HG03175 (cell line): Measurements from ENCODE around the gene SCLT1.
A peak's percentile ranks its signal among the peaks of the same experiment; 100 is the strongest.
"Not testable (repeated sequence)": the region's sequence is repeated elsewhere in the genome, so short reads cannot be mapped to it uniquely, and the experiment has no call there.

ENCODE experiments used
- ATAC-seq: cut with Tn5 transposase; IDR thresholded peaks from one replicate; pipeline ENCODE4 v1.9.1; 2021; ENCODE audit warnings: mild to moderate bottlenecking, moderate library complexity; ENCODE audit not compliant: unreplicated experiment

Gene SCLT1

DNA sequence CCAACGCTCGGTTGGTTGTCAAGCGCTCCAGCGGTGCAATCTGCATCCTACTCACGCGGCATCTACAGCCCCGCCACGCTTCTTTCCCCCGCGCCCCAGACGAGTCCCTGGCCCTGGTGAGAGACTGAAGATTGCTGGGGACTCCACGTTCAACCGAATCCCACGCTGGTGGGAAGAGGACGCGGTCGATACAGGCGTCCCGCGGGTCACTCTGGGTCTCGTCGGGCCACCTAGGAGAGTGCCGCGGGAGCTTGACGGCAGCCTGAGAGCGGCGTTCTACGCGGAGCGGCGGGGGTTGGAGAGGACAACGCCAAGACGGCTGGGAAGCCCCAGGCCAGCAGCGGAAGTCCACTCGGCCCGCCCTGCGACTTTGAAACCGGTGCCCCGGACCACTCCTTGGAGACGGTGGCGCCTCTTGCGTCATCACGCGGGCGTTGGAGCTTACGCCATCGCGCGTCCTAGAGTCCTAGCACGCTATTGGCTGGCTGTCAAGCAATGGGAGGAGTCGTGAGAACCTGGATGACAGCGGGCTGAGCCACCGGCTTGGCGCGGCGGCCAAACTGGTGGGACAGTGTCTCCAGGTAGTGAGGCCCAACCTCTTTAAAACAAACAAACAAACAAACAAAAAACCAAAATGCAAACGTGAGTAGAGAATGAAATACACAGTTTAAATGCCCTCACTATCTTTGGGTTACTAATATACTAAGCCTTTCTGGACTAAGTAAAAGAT, at the start of gene SCLT1:
Gene SCLT1, minus strand, starts transcription at position 349 of the 730 bp plus-strand sequence. CDS start 436 bp downstream, outside the sequence.
- peak; percentile 94 for ATAC-seq

DNA sequence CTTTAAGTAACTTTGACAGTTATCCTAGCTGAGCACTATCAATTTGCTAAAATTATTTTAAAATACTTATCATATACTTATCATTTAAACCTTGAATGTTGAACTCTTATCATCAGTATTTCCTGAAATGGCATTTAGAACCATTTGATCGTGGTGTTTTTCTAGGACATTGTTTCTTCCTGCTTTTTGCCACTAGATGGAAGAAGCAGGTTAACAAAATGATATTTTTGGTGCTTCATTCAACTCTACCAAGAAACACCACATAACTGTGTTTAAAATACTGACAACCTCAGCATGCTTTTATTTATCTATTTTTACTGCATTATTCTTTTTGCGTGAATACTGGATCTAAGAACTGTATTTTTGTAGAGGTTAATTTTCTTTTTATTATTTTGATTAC, 47.2 kb upstream of the SCLT1 start:
- no peak for ATAC-seq

DNA sequence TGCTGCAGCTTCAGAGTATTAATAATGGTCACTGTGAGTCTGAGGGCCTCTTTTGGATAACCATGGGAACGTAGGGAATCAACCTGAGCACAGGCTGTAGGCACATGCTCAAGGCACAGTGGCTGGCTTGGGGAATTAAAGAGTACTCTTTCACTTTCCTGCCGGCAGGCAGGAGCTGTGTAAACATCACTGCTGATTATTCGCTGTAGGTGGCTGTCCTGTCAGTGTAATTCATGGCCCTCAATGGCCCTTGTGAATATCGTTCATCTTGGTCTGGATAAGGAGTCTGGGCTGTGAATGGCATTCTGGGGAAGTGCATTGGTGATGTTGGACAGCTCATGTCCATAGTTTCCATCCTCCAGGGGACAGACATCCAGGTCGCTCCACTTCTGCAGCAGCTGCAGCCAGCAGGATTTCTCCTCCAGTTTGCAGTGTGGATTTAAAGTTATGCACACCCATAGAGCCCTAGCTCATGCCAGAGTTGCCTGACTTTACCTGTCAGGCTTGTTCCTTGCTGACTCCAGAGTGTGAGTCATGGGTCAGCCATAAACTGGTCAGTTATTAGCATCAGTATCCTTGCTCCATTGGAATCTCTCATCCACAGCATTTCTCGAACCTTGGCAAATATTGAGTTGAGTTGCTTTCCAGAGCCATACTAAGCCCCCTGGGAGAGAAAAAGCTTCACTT, 45.6 kb upstream of the SCLT1 start:
- ATAC-seq, result no peak

DNA sequence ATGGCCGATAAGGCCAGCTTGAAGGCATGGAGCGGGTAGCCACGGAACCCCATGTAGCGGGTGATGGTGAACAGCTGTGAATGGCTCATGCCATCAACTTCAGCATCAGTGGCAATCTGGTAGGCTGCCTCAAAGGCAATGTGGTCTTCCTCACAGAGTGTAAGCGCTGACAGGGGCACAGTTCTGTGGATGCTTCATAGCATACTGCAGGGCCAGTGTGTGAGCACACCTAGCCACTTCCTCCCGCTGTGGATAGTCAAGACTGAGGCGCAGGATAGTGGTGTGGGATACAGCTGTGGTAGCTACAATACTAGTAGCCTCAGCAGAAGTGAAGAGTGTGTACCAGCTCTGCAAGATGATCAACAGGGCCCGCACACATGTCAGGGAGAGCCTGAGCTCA, 43.1 kb upstream of the SCLT1 start:
- no peak for ATAC-seq

DNA sequence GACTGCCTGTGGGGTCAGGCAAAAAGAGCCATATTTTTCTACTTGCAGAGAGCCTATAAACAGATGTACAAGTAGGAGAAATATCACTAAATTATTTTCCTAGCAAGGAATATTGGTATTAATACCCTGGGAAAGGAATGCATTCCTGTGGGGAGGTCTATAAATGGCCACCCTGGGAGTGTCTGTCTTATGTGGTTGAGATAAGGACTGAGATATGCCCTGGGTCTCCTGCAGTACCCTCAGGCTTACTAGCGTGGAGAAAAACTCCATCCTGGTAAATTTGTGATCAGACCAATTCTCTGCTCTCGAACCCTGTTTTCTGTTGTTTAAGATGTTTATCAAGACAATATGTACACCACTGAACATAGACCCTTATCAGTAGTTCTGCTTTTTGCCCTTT, 38.0 kb upstream of the SCLT1 start:
- ATAC-seq, result no peak

DNA sequence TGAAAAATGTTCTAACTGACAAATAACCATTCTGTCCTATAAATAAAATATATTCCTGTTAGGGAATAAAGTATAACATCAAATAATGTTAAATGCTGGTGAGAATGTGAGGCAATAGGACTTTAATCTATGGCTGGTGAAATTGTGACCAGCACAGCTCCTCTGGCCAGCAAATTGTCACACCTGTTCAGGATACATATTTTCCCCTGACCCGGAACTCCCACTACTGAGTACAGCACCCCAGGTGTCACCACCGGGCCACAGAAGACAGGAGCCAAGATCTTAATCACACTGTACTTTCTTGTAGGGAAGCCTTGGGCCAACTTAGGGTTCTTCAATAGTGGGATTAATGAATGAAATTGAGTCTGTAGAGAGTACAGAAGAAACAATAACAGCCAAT, 35.8 kb upstream of the SCLT1 start:
- ATAC-seq, result no peak

DNA sequence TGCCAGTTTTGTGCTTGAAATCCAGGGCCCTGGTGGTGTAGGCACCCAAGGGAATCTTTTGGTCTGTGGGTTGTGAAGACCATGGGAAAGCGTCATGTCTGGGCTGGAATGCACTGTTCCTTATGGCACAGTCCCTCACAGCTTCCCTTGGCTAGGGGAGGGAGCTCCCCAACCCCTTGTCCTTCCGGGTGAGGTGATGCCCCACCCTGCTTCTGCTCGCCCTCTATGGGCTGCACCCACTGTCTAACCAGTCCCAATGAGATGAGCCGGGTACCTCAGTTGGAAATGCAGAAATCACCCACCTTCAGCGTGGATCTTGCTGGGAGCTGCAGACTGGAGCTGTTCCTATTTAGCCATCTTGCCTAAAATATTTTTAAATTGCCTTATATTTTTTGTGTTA, 33.3 kb upstream of the SCLT1 start:
- not testable (repeated sequence) for ATAC-seq

DNA sequence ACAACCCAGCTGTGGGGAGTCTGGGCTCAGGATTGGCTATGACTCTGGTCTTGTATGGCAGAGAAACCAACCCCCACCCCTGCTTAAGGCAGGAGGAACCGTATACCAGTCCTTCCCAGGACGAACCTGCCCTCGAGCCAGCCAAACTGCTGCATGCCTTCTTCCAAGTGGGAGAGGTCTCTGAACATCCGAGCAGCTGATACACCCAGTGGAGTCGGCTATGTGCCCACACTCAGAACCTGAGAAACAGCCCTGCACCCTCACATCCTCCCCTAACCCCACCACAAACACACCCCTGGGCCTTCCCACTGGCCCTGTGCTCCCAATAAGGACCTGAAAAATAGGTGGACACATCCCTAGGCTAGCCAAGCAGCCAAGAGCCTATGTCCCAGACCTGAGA, 24.4 kb upstream of the SCLT1 start:
- no peak for ATAC-seq

DNA sequence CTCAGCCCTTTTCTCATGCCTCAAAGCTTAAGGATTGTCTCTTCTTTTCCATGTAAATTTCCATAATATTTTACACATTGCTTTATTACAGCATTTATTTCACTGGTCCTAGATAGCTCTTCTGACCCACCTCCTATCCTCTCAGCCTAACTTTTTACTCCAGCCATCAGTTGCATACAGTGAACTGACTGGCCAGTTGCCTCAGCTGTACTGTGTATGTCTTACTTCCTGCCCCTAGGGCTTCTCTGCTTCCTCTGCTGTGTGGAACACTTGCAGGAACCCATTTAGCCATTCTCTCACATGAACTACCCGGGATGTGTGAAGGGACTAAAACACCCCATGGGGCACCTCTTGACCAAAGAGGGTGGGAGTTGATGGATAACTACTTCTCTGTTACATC, 20.6 kb upstream of the SCLT1 start:
- ATAC-seq, result no peak

DNA sequence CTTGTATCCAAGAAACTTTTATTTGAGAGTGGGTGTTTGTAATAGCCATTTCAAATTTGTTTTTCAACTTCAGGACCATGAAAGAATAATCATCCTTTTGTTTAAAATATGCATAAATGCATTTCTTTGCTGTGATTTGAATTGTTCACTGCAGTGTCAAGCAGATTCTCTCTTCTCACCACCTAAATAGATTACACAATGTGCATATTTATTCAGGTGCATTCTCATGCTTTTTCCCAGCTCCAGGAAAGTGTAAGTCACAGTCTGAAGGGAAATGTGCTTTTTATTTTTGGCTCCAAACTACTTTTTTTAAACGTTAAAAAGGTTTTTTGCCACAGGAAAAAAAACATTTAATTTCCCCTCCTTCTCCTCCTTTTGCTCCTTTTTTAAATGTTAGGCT, 20.1 kb upstream of the SCLT1 start:
- ATAC-seq, result no peak

DNA sequence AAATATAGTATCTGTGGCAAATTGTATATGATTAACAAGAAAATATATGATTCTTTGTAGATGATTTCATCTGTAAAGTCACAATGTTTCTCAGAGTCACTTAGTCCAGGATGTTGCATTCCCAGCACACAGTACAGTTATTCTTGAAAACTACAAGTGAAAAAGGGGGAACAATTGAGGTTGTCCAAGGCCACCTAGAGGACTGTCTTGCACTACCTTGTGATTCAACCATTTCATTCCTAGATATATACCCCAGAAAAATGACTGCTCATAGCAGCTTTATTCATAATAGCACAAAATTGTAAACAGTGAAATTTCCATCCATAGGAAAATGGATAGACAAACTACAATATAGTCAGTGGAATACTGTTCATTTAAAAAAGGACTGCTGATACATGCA, 18.6 kb upstream of the SCLT1 start:
- no peak for ATAC-seq

DNA sequence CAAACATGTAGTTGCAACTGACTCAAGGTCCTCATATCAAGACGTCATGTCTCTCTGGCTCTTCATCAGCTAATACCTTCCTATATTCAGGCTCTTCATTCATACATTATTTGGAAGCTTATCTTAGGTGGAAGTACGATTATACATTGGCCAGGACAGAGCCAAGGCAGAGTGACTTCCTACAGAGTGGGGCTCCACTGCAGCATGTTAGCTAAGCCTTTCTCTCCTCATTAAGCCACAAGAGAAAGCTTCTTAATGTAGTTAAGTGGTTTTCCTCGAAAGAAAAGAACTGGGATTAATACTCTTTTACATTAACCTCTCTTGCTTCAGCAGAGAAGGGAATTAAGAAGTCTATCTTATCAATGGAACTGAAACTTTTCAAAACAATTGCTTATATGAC, 17.6 kb upstream of the SCLT1 start:
- no peak for ATAC-seq

DNA sequence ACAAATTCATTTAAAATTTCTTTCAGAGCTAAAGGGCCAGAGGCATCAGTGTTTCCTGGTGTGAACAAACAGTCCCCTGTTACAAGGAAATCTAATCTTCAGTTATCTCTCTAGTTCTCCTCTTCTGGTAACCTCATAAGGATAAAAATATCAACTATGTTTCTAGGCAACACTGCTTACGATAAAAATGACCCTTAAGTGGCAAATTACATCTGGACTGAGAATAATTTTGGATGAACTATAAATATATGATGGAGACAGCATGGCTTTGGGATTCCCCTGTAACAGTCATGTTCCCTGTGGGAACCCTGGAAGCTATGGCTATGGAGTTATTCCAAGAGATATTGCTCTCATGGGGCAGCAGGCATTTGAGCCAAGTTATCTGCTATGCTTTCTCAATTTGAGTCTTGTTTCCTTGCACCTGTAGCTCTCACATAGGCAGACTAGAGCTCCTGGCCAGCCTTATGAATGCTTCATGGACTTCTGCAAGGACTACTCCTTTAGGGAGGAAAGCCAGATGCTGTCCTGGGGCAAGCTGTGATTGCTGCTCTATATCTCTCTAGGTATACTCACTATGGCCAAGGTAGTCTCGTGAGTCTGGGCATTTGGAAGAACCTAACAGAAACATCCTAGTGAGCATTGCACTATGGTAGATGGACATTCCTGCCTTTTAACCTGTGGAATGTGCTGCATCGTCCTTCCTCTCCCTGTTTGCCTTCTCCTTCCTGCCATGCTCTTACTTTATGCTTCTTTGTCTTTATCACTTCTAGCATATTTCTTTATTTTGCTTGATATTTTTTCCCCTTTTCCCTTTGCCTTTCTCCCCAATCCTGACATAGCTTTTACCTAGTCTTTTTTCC, 16.9 kb upstream of the SCLT1 start:
- ATAC-seq, result no peak

DNA sequence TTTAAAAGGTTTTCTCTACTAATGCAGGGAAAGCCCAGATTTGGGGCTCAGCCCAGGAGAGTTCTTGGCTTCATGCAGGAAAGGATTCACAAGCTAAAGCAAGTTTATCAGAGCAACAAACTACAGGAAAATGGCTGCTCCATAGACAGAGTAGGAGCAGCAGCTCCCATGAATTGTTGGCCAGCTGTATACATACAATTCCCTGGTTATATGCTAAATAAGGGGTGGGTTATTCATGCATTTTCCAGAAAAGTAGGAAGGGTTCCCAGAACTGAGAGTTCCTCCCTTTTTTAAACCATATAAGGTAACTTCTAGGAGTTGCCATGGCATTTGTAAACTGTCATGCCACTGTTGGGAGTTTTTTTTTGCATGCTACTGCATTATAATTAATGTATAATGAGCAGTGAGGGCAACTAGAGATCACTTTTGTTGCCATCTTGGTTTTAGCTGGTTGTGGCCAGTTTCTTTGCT, 5.2 kb upstream of the SCLT1 start:
- no peak for ATAC-seq

DNA sequence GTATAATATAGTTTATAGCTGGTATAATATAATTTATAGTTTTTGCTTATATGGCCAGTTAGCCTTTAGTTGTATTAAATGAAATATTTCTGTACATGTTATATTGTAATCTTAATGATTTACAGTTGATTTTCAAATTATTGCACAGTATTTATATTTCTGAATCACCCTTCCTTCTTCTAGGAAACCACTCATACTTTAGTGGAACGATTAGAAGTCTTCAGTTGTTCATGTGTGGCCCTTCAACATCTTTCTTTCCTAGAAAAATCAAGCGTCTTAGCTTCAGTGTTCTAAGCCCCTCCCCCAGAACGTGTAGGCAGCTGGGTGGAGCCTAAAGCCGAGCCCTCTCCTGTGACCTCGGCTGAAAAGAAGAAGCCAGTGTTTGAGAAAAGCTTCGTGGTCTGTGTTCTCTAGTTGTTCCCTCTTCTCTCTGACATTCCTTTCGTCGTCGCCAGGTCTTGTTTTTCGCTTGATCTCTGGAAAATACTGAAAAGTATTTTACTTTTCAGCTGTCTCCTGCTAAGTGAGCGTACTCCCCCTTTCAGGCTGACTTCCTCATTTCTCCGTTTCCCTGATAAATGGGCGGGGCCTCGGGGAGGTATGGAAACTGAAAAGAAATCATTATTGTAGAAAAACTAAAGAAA, 2.6 kb upstream of the SCLT1 start, which contains the start of gene C4orf33:
Gene C4orf33, plus strand, starts transcription at position 342 of the 644 bp plus-strand sequence. CDS start 6,459 bp downstream, outside the sequence.
- ATAC-seq, result peak; percentile 45

DNA sequence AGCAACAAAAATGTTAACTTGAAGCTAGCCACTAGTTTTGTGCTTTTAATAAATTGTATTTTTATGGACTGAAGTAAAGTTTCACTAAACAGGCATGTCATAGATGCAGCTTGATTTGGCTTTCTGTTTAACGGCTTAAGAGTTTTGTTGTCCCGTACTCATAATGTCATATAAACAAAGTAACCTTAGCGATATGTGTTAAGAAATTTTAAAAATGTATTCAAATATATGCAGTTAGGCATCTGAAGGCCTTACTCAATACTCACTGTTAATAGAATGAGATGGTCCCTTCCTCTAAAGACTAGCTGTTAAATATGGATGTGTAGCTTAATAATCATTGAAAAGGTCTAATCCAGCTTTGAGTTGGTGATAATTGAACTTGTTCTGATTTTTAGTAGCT, 1.0 kb upstream of the SCLT1 start:
- no peak for ATAC-seq

DNA sequence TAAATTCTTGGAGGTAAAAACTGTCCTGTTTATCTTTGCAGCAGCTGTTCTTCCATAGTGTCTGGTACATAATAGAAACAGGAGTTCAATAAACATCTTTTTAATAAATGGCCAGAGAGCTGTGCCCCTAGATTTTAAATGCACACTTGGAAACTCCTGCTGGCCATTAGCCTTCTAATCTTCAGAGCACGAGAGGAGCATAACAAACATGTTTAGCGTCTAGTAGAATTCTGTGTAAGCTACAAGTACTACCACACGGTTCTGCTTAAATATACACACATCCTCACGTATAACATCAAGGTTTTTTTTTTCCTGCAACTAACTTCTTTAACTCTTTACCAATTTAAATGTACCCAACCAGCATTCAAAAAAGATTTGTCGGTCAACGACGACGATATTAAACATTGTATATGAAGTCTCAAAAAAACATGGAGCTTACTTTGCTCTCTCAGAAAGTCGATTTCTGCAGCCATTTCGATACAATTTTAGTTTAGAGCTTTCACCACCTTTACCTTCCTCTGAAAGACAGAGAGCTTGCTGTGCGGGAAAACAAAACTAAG, 628 bp downstream of the SCLT1 start:
- ATAC-seq, result no peak

DNA sequence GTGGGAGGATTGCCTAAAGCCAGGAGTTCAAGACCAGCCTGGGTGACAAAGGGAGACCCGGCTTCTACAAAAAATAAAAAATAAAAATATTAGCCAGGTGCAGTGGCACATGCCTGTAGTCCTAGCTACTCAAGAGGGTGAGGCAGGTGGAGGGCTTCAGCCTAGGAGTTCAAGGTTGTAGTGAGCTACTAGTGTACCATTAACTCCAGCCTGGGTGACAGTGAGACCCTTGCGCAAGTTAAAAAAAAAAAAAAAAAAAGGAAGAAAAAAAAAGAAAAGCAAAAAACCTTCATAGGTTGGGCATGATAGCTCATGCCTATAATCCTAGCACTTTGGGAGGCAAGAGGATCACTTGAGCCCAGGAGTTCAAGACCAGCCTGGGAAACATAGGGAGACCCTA, 5.8 kb downstream of the SCLT1 start:
- ATAC-seq, result no peak

DNA sequence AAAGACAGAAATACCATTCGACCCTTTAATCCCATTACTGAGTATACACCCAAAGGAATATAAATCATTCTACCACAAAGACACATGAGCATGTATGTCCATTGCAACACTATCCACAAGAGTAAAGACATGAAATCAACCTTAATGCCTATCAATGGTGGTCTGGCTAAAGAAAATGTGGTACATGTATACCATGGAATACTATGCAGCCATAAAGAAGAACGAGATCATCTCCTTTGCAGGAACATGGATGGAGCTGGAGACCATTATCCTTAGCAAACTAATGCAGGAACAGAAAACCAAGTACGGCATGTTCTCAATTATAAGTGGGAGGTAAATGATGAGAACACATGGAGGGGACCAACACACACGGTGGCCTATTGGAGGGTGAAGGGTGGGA, 7.9 kb downstream of the SCLT1 start:
- no peak for ATAC-seq

DNA sequence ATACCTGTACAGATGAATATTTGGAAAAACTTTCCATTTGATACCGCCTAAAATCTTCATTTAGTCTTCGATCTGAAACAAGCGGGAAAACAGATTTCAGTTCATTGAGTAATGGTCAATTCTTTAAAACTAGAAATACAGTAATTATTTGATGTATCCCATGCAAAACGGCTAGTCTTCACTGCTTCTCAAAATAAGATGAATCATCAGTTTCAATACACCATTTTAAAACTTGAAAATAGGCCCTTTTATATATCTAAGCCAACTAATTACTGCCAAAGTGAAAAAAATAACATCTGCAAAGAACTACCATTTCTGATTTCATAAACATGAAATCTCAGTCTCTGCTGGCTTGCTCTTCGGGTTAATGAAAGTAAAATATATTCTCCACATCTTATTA, 11.0 kb downstream of the SCLT1 start:
- no peak for ATAC-seq

DNA sequence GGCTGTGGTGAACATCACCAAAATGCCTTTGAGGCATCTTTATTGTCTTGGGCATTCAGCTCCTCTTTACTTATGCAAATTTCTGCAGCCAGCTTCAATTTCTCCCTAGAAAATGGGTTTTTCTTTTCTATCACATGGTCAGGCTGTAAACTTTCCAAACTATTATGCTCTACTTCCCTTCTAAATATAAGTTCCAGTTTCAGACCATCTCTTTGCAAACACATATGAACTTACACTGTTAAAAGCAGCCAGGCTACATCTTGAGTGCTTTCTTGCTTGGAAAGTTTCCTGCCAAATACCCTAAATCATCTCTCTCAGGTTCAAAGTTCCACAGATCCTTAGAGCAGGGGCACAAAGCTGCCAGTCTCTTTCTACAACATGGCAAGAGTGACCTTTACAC, 13.2 kb downstream of the SCLT1 start:
- no peak for ATAC-seq
